ENCODE results near the gene RRM2. TPM values are rescaled to one million over a fixed set of nuclear protein-coding genes. Genes with fewer than 3 reads are reported as not detected.

Gene RRM2
- total RNA-seq, 2 experiments from 2014 or later, result 571 to 604 TPM

- Mint-ChIP-seq H3K36me3 (ENCODE audit: low read depth) (peaks cover 77% of the 10 kb centered on the region), H3K4me1 (ENCODE audit: low read depth) (peaks cover 46% of the 10 kb centered on the region), H3K9me3 (ENCODE audit: insufficient read depth) (no peaks in the 10 kb centered on the region), H3K27ac (no peak overlapping the region), H3K4me3 (no peak overlapping the region), H3K27me3 (ENCODE audit: low read depth) (no peaks in the 10 kb centered on the region)
- ATAC-seq, result peak; percentile 8
- ChIA-PET POLR2A (interaction anchor here (0.5 to 1.6 kb wide), 4 partner anchors 8 to 399 kb away, joined by 3 to 6 read pairs (median 4); partner anchors contain the start of gene RRM2), CTCF (interaction anchor here (1.2 kb wide), 1 partner anchor 302 kb away, joined by 4 read pairs; no protein-coding TSS in a partner anchor)
- no peak for DNase-seq
Measured at GRCh38 chr2:10132996-10133647, 10.6 kb downstream of the RRM2 start.

- Mint-ChIP-seq H3K9me3 (ENCODE audit: insufficient read depth) (no peaks in the 10 kb centered on the region), H3K36me3 (ENCODE audit: low read depth) (peaks cover 66% of the 10 kb centered on the region), H3K27ac (peak overlapping the region; percentile 67), H3K4me1 (ENCODE audit: low read depth) (peaks cover 42% of the 10 kb centered on the region), H3K4me3 (no peak overlapping the region), H3K27me3 (ENCODE audit: low read depth) (no peaks in the 10 kb centered on the region)
- CTCF ChIA-PET, result interaction anchor here (1.4 to 1.8 kb wide), 4 partner anchors 11 to 300 kb away, joined by 3 to 11 read pairs (median 8); no protein-coding TSS in a partner anchor
- DNase-seq (no peak), ATAC-seq (no peak)
- POLR2A ChIA-PET, result interaction anchor here (0.6 to 1.9 kb wide), 6 partner anchors 9 to 640 kb away, joined by 3 to 13 read pairs (median 4); partner anchors contain the start of gene RRM2
Measured at GRCh38 chr2:10135296-10136089, 13.0 kb downstream of the RRM2 start.

GRCh38 chr2:10136101-10136934 lies 13.8 kb downstream of the RRM2 start:
- ATAC-seq, result peak; percentile 34
- no peak for DNase-seq
- Mint-ChIP-seq H3K4me1 (ENCODE audit: low read depth) (peaks cover 43% of the 10 kb centered on the region), H3K9me3 (ENCODE audit: insufficient read depth) (no peaks in the 10 kb centered on the region), H3K36me3 (ENCODE audit: low read depth) (peaks cover 60% of the 10 kb centered on the region), H3K27ac (peak overlapping the region; percentile 15), H3K4me3 (no peak overlapping the region), H3K27me3 (ENCODE audit: low read depth) (no peaks in the 10 kb centered on the region)
- POLR2A ChIA-PET, result interaction anchor here (0.5 to 1.9 kb wide), 6 partner anchors 9 to 641 kb away, joined by 3 to 13 read pairs (median 4); partner anchors contain the start of gene RRM2
- CTCF ChIA-PET, result interaction anchor here (1.0 to 1.8 kb wide), 4 partner anchors 12 to 272 kb away, joined by 3 to 11 read pairs (median 7); no protein-coding TSS in a partner anchor

- ATAC-seq, result no peak
- CTCF ChIA-PET, result interaction anchor here (1.0 to 6.1 kb wide), 3 partner anchors 13 to 272 kb away, joined by 5 to 55 read pairs (median 6); no protein-coding TSS in a partner anchor
Measured at GRCh38 chr2:10137053-10137843, 14.7 kb downstream of the RRM2 start.

GRCh38 chr2:10139536-10139935 lies 17.0 kb downstream of the RRM2 start:
- CTCF ChIA-PET, result interaction anchor here (1.1 to 6.1 kb wide), 4 partner anchors 15 to 269 kb away, joined by 3 to 55 read pairs (median 10); no protein-coding TSS in a partner anchor
- peaks cover 45% of the 10 kb centered on the region for H3K4me1 Mint-ChIP-seq (ENCODE audit: low read depth)

More at GRCh38 chr2:10137053-10137843, 14.7 kb downstream of the RRM2 start:
- no peak for DNase-seq
- POLR2A ChIA-PET, result interaction anchor here (0.5 to 0.9 kb wide), 3 partner anchors 11 to 293 kb away, joined by 3 to 6 read pairs (median 3); no protein-coding TSS in a partner anchor
- Mint-ChIP-seq H3K36me3 (ENCODE audit: low read depth) (peaks cover 60% of the 10 kb centered on the region), H3K27ac (peak overlapping the region; percentile 25), H3K27me3 (ENCODE audit: low read depth) (no peaks in the 10 kb centered on the region), H3K4me3 (no peak overlapping the region), H3K4me1 (ENCODE audit: low read depth) (peaks cover 45% of the 10 kb centered on the region), H3K9me3 (ENCODE audit: insufficient read depth) (no peaks in the 10 kb centered on the region)

GRCh38 chr2:10140841-10141610 lies 18.5 kb downstream of the RRM2 start:
- ChIA-PET CTCF (interaction anchor here (0.9 to 6.1 kb wide), 15 partner anchors 11 to 294 kb away, joined by 3 to 55 read pairs (median 6); no protein-coding TSS in a partner anchor), POLR2A (interaction anchor here (1.2 to 2.0 kb wide), 3 partner anchors 12 to 21 kb away, joined by 3 to 11 read pairs (median 4); no protein-coding TSS in a partner anchor)
- H3K9me3 Mint-ChIP-seq (ENCODE audit: insufficient read depth), result no peaks in the 10 kb centered on the region
- H3K36me3 Mint-ChIP-seq (ENCODE audit: low read depth), result peaks cover 67% of the 10 kb centered on the region
- H3K4me1 Mint-ChIP-seq (ENCODE audit: low read depth), result peaks cover 40% of the 10 kb centered on the region
- H3K27ac Mint-ChIP-seq, result peak overlapping the region; percentile 89
- H3K27me3 Mint-ChIP-seq (ENCODE audit: low read depth), result no peaks in the 10 kb centered on the region
- ATAC-seq (no peak), DNase-seq (no peak)
- H3K4me3 Mint-ChIP-seq, result peak overlapping the region; percentile 39

More at GRCh38 chr2:10139536-10139935, 17.0 kb downstream of the RRM2 start:
- Mint-ChIP-seq H3K36me3 (ENCODE audit: low read depth) (peaks cover 67% of the 10 kb centered on the region), H3K27me3 (ENCODE audit: low read depth) (no peaks in the 10 kb centered on the region), H3K4me3 (no peak overlapping the region), H3K27ac (peak overlapping the region; percentile 59), H3K9me3 (ENCODE audit: insufficient read depth) (no peaks in the 10 kb centered on the region)
- DNase-seq (no peak), ATAC-seq (no peak)
- POLR2A ChIA-PET, result interaction anchor here (0.7 to 2.0 kb wide), 4 partner anchors 10 to 334 kb away, joined by 3 to 11 read pairs (median 3); no protein-coding TSS in a partner anchor

- Mint-ChIP-seq H3K27ac (peak overlapping the region; percentile 89), H3K4me3 (peak overlapping the region; percentile 39), H3K27me3 (ENCODE audit: low read depth) (no peaks in the 10 kb centered on the region), H3K4me1 (ENCODE audit: low read depth) (peaks cover 40% of the 10 kb centered on the region), H3K9me3 (ENCODE audit: insufficient read depth) (no peaks in the 10 kb centered on the region), H3K36me3 (ENCODE audit: low read depth) (peaks cover 61% of the 10 kb centered on the region)
- ATAC-seq (peak; percentile 59), DNase-seq (peak; percentile 75)
- ChIA-PET CTCF (interaction anchor here (0.8 to 6.1 kb wide), 13 partner anchors 12 to 293 kb away, joined by 3 to 55 read pairs (median 5); no protein-coding TSS in a partner anchor), POLR2A (interaction anchor here (0.6 to 1.0 kb wide), 2 partner anchors 24 to 294 kb away, joined by 3 to 4 read pairs; no protein-coding TSS in a partner anchor)
Measured at GRCh38 chr2:10141736-10142639, 19.4 kb downstream of the RRM2 start.

- CTCF ChIA-PET, result interaction anchor here (0.8 to 6.1 kb wide), 8 partner anchors 13 to 293 kb away, joined by 3 to 55 read pairs (median 6); no protein-coding TSS in a partner anchor
- H3K36me3 Mint-ChIP-seq (ENCODE audit: low read depth), result peaks cover 55% of the 10 kb centered on the region
- H3K27ac Mint-ChIP-seq, result peak overlapping the region; percentile 89
Measured at GRCh38 chr2:10142640-10142965, 20.1 kb downstream of the RRM2 start.

More at GRCh38 chr2:10142640-10142965, 20.1 kb downstream of the RRM2 start:
- H3K27me3 Mint-ChIP-seq (ENCODE audit: low read depth), result no peaks in the 10 kb centered on the region
- no peaks in the 10 kb centered on the region for H3K9me3 Mint-ChIP-seq (ENCODE audit: insufficient read depth)
- no peak for DNase-seq
- no peak for ATAC-seq
- POLR2A ChIA-PET, result interaction anchor here (0.6 to 1.0 kb wide), 3 partner anchors 17 to 293 kb away, joined by 3 to 6 read pairs (median 4); no protein-coding TSS in a partner anchor
- H3K4me1 Mint-ChIP-seq (ENCODE audit: low read depth), result peaks cover 37% of the 10 kb centered on the region
- no peak overlapping the region for H3K4me3 Mint-ChIP-seq

Measured in activated CD8-positive, alpha-beta T cell treated with anti-CD3 and anti-CD28 coated beads, Interleukin-2, amount 10 ng/mL, durations not matched to agents 7 days and 5 days (primary cell).